Left forelimb (tissue), 1 donor: ENCODE results near the gene NOXA1.
"Not testable (repeated sequence)": the region's sequence is repeated elsewhere in the genome, so short reads cannot be mapped to it uniquely, and the experiment has no call there.

Experiments
- DNase-seq: peaks from one replicate; pipeline ENCODE4 v3.0.0-alpha.2; 2018; ENCODE audit warnings: low spot score

The NOXA1 gene

GRCh38 chr9:137422604-137423513 lies at the start of gene NOXA1, which contains the start of gene EXD3:
Gene NOXA1 (plus strand): TSS chr9:137423393. CDS start chr9:137423530, 137 bp downstream.
Gene EXD3 (minus strand): TSS chr9:137423162. CDS start chr9:137395357, 27,805 bp downstream.
- peak; percentile 91 for DNase-seq

DNA sequence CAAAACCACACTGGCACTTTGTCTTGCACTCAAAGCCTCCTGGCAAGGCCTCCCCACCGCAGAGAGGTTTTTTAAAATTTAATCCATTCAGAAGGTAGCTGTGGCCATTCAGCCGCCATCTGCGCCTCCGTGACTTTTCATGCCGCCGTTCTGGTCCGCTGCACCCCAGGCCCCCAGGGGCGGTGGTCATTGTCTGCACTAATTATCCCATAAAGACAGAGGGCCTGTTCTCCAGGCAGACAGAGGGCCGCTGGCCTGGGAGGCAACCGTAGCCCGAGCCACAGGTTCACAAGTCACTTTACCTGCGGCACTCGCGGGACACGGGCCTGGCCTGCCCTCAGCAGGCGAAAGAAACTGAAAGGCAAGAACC lies 49.6 kb upstream of the NOXA1 start:
- DNase-seq: peak; percentile 26

- peak; percentile 62 for DNase-seq
Observed at GRCh38 chr9:137374131-137374845, 48.9 kb upstream of the NOXA1 start.

DNA sequence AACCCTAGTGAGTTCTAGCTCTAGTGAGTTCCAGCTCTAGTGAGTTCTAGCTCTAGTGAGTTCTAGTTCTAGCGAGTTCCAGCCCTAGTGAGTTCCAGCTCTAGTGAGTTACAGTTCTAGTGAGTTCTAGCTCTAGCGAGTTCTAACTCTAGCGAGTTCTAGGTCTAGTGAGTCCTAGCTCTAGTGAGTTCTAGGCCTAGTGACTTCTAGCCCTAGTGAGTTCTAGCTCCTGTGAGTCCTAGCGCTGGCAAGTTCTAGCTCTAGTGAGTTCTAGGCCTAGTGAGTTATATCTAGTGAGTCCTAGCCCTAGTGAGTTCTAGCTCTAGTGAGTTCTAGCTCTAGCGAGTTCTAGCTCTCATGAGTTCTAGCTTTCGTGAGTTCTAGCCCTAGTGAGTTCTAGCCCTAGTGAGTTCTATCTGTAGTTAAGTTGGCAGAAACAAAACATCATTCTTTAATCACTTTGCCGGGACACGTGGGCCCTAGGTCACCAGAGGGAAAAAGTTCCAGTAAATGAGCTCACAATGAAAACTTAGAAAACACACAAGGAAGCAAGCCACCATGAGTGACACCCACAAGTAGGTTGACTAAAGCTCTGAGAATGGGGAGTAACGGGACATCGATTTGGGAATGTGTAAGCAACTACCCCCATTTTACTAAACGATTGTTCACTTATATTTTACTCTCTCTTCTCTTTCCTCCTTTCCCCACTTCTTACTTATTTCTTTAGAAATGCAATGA lies 47.7 kb upstream of the NOXA1 start:
- DNase-seq: peak; percentile 12

GRCh38 chr9:137376386-137376785 lies 46.8 kb upstream of the NOXA1 start:
- DNase-seq: no peak

DNA sequence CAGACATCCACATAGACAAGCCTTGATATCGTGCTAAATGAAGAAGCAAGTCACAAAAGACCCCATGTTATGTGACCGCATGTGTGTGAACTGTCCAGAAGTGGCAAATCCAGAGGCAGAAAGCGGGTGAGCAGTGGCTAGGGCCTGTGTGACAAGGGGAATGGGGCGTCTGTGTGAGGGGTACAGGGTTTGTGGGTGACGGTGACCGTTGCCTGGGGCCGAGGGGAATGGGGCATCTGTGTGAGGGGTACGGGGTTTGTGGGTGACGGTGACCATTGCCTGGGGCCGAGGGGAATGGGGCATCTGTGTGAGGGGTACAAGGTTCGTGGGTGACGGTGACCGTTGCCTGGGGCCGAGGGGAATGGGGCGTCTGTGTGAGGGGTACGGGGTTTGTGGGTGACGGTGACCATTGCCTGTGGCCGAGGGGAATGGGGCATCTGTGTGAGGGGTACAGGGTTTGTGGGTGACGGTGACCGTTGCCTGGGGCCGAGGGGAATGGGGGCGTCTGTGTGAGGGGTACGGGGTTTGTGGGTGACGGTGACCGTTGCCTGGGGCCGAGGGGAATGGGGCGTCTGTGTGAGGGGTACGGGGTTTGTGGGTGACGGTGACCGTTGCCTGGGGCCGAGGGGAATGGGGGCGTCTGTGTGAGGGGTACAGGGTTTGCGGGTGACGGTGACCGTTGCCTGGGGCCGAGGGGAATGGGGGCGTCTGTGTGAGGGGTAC lies 44.3 kb upstream of the NOXA1 start:
- DNase-seq: peak; percentile 49

GRCh38 chr9:137379761-137380161 lies 43.4 kb upstream of the NOXA1 start:
- DNase-seq: peak; percentile 64

- peak; percentile 18 for DNase-seq
Observed at GRCh38 chr9:137380171-137380570, 43.0 kb upstream of the NOXA1 start.

- peak; percentile 40 for DNase-seq
Observed at GRCh38 chr9:137380606-137381005, 42.6 kb upstream of the NOXA1 start.

- DNase-seq: peak; percentile 45
Observed at GRCh38 chr9:137381501-137382443, 41.4 kb upstream of the NOXA1 start.

- DNase-seq: peak; percentile 64
Observed at GRCh38 chr9:137382444-137383080, 40.6 kb upstream of the NOXA1 start.

DNA sequence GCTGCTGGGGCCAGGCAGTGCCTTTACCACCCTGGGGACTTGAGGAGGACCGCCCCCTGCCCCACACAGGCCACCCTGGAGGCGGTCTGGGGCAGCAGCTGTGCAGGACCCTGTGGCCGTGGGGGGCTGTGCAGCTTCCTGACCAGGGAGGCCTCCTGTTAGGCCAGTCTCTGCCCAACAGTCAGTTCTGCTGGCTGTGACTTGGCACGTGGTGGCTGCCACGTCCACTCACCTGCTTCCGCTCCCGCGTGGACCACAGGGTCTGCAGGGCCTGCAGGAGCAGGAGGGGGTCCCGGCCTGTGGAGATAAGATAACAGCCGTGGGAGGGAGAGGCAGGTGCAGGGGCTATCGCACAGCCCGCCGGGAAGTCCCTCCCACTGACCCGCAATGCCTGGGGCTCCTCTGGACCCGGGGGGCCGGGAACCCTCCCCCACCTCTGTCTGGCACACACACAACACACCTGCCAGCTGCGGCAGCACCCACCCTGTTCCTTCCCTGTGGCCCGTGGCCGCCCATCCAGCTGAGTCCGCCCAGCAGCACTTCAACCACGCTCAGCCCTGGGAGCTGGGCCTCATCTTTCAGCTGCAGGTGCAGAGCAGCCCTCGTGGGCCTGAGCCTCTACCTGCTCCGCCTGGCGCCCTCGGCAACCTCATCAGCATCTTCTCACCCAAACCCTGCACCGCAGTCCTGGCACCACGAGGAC lies 40.0 kb upstream of the NOXA1 start:
- DNase-seq: peak; percentile 64

- DNase-seq: no peak
Observed at GRCh38 chr9:137383784-137384756, 39.1 kb upstream of the NOXA1 start.

GRCh38 chr9:137385061-137385655 lies 38.0 kb upstream of the NOXA1 start:
- DNase-seq: peak; percentile 42

- DNase-seq: not testable (repeated sequence)
Observed at GRCh38 chr9:137386507-137387113, 36.6 kb upstream of the NOXA1 start.

GRCh38 chr9:137387114-137387890 lies 35.9 kb upstream of the NOXA1 start:
- DNase-seq: no peak
